NCI-H2196 treated with DMSO at 0.1 percent for 48 hours (cell line): ENCODE data around the gene SOX10.

Source experiments
- DNase-seq: peaks from one replicate; lab custom pipeline; 2025; ENCODE audit not compliant: unreplicated experiment; lab: John Stamatoyannopoulos, UW

The SOX10 gene

DNA sequence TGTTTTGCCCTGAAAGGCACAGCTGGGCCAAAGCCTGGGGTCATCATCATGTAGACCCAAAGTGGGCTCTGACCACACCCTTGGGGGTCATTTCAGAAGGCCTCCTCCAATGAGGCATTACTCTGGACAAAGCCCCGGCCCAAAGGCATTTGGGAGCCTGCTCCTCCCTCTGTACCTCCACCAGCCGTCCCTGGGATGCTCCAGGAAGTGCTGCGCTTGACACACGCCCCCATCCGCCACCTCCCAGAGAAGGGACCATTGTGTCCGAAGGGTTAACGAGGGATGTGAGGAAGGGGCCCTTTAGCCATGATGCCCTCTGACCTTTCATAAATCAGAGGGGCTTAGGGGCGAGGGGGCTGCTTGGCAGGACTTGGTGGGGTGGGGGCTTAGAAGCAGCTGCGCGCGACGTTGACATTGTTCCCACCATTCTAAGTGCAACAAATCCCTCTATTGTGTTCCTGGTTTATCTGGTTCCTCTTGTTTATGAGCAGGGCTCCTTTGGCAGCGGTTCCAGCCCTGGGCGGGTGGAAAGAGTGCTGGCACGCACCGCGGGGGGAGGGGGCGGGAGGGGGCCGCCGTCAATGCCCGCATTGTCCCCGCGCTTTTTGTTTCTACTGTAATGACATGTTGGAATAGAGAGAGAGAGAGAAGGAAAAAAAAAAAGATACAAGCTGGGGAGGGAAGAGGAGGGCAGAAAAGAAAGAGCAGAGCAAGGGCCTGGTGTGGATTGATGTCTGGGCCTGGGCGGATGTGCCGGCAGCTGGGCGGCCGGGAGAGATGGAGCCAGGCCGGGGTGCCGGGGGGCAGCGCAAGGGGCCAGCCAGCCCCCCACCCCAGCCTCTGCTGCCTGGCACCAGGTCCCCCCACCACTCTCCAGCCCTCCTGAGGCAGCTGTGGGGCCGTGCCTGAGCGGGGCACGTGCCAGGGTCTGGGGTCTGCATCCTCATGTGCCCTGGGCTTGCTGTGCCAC is 32.1 kb upstream of the SOX10 start:
- DNase-seq, result no peak

GRCh38 chr22:38014083-38014482 is 29.7 kb upstream of the SOX10 start:
- no peak for DNase-seq

DNA sequence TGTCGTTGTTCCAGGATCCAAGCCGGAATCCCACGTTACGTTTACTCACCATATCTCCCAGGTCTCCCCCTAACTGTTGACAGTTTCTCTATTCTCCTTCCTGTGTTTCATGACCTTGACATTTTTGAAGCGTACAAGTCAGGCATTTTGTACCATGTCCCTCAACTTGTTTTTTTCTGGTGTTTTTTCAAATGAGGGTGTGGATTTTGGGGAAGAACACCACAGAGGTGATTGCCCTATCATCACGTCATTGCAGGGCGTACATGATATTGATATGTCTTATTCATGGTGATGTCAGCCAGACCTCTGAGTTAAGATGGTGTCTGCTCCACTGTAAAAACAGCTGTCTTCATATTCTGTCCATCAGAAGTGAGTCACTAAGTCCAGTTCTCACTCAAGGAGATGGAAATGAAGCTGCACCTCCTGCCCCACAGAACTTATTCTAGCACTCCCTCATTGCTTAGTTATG is 28.3 kb upstream of the SOX10 start:
- no peak for DNase-seq

GRCh38 chr22:38009000-38009806 is 24.8 kb upstream of the SOX10 start:
- no peak for DNase-seq

DNA sequence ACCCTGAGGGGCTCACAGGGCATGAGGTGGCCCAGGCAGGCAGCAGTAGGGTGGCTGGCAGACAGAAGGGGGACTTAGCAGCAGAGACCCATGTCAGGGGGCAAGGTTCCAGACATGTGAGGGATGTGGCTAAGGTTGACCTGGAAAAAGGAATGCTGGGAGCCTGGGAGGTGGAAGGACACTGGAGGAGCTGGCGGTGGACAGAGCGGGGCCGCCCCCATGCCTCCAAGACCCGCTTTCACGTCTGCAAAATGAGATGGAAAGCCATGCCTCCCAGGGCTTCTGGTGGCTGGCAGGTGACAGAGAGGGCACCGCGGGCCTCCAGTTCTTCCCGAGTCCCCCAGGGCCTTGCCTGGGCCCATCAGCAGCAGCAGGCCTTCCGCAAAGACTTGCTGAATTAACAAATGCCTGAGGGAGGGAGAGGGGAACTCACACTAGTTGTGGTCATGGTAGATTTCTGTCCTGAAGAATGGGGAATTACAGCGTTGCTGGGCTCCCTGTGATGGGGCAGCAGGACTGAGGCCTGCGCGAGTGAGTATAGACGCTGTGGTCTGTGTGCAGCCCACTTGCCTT is 23.1 kb upstream of the SOX10 start:
- no peak for DNase-seq

DNA sequence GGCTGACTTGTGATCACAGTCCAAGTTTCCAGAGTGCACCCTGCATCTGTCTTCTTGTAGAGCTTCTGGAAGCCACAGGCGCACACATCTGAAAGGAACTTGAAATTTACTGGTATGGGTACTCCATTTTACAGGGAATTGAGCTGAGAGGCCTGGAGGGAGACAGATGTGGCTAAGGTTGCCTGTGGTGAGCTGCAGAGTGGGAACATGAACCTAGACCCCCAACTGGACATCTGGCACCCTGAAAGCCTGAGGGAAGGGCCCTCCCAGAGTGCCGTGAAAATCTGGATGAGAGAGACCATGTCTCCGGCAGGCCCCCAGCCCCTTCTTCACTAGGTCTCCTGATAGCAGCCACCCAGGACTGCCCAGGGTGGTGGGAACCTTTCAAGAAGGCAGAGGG is 22.6 kb upstream of the SOX10 start:
- DNase-seq, result no peak

DNA sequence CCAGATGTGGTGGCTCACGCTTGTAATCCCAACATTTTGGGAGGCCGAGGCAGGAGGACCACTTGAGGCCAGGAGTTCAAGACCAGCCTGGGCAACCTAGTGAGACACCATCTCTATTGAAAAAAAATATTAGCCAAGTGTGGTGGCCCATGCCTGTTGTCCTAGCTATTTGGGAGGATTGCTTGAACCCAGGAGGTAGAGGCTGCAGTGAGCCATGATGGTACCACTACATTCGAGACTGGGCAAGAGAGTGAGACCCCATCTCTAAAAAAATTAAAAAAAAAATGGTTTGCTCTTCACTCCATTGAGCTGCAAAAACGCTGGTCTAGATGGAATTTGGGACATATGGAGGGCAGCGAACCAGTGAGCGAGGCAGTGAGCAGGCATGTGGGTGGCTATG is 21.6 kb upstream of the SOX10 start:
- DNase-seq, result no peak

- no peak for DNase-seq
Measured at GRCh38 chr22:37999640-38000272, 15.4 kb upstream of the SOX10 start.

GRCh38 chr22:37999236-37999635 is 14.9 kb upstream of the SOX10 start:
- no peak for DNase-seq

GRCh38 chr22:37998543-37998942 is 14.2 kb upstream of the SOX10 start:
- no peak for DNase-seq

DNA sequence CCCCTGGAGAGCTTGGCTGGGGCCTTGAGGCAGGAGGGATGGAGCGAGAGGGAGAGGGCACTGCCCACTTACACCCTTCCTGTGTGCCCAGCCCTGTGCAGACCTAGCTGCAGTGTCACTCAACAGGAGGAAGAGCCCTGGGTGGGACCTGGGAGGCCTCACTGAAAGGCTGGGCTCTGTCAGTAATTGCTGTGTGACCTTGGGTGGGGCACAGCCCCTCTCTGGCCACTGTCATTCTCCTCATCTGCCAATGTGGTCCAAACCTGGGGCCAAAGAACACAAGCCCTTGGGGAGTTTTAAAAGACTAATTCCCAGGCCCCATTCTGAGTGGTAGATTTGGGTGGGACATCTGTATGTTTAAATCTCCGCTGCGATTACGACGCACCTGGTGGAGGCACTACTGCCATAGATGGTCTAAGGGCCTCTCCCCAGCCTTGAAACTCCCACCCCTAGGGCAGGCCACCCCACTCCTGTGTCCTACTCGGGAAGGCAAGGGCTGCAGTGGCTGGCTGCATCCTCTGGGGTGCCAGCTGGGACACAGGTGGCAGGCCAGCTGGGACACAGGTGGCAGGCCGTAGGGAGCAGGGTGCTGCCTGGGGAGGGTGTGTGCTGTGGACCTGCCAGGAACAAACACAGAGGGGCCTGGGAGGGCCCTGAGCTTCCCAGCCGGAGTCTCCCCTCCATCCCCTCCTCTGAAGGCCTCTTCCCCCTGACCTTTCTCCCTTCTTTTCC is 12.3 kb upstream of the SOX10 start:
- no peak for DNase-seq

DNA sequence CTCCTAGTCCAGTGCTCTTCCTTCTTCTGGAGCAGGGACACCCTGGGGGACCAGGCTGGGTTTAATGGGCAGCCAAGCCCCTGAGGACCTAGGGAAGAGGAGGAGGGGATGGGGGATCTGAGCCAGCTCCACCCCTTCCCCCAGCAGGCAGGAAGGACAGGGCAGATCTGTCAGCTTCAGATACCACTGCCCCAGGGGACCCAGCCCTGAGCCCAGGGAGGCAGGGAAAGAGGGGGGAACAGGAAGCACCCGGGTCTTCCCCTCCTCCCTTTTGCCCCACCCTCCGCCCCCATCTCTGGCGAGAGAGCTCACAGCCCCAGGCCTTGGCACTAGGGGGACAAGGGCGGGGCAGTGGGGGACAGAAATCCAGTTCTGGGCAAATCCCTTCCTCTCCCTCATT is 11.7 kb upstream of the SOX10 start:
- no peak for DNase-seq

DNA sequence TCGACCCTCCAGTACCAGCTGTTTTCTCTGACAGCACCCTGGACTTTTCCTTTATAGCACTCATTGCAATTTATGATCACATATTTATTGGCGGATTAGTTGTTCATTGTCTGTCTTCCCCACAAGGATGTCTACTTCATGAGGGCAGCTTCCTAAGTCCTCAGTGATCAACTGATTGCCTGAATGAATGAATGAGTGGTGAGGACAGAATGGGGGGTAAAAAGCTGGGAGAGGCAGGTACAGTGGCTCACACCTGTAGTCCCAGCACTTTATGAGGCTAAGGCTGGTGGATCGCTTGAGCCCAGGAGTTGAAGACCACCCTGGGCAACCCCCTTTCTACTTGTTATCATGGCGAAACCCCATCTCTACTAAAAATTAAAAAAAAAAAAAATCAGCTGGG is 11.1 kb upstream of the SOX10 start:
- DNase-seq, result no peak

GRCh38 chr22:37994982-37995381 is 10.6 kb upstream of the SOX10 start:
- no peak for DNase-seq

DNA sequence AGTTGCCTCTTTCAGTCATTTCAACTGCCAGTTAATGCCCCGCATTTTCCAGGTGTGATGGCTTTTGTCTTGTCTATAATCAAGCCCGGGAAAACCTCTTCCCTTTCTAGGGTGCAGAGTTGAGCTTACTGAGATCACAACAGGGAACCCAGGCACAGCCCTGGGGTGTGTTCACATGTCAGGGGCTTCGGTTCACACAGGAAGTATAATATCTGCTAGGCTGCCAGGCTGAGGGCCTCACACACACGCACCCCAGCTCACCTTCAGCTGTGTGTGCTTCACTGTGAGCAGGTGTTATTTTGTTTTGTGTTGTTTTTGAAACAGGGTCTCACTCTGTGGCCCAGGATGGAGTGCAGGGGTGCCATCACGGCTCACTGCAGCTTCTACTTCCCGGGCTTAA is 9.7 kb upstream of the SOX10 start:
- DNase-seq, result no peak

DNA sequence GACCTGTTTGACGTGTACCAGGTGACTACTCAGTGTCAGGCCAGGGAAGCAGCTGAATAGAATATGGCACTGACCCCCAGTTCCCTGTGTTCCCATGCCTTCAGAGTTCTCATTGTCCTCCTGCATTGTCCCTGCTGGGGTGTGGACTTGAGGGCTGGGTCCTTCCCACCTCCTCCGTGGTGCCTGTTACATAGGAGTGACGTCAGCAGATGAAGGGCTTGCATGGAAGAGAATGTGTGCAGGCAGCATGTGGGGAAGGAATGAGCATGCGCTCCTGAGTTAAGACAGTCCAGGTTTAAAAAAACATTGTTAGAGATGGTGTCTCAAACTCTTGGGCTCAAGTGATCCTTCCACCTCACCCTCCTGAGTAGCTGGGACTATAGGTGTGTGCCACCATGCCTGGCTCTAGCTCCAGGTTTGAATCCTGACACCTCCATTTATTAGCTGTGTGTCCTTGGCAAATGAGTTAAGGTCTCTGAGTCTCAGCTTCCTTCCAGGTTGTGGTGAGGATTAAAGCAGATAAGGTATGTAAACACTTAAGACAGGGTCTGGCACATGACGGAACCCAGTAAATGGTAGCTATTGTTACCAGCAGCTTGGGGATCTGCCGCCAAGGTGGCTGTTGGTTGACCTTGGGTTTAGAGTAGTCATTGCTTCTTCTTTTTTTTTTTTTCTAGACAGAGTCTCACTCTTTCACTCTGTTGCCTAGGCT is 7.5 kb upstream of the SOX10 start:
- DNase-seq, result no peak

DNA sequence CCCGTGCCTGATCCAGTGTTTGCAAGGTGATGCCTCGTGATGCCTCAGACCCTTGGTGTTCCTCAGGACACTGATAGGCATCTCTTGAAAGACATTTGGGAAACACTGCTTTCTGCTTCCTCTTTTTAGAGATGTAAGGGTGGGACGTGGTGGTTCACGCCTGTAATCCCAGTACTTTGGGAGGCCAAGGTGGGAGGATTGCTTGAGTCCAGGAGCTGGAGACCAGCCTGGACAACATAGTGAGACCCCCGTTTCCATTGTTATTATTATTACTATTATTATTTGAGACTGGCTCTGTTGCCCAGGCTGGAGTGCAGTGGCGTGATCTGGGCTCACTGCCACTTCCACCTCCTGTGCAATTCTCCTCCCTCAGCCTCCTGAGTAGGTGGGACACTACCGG is 6.5 kb upstream of the SOX10 start:
- DNase-seq, result no peak

- DNase-seq, result no peak
Measured at GRCh38 chr22:37990301-37990700, 5.9 kb upstream of the SOX10 start.

GRCh38 chr22:37989146-37990045 is 5.0 kb upstream of the SOX10 start:
- no peak for DNase-seq
